Small intestine (tissue), 7 donors: Measurements from ENCODE around the gene FAM131B. TPM values are rescaled to one million over a fixed set of nuclear protein-coding genes. Genes with fewer than 3 reads are reported as not detected.
A peak's percentile ranks its signal among the peaks of the same experiment; 100 is the strongest.

Experiments
- DNase-seq, 2 donors: peaks; one replicate each; pipeline versions ENCODE4 v3.0.0 to v3.0.0-alpha.2; 2013
- FAIRE-seq: peaks from 2 replicates; lab custom pipeline; 2012; peaks lifted over from hg19 to GRCh38; lab: Jason Lieb, UNC
- H3K27ac ChIP-seq, 3 donors: one replicate each; pipeline ENCODE4 v1.5.1; 2013; ENCODE audit warnings: low read length in 2 of 3, mild to moderate bottlenecking in 2 of 3, control low read depth in 1 of 3, inconsistent platforms in 1 of 3, low read depth in 1 of 3, moderate library complexity in 1 of 3
- H3K27me3 ChIP-seq, 3 donors: one replicate each; pipeline ENCODE4 v1.6.1; 2013; ENCODE audit warnings: low read length in 3 of 3, inconsistent platforms in 1 of 3; ENCODE audit not compliant: control insufficient read depth in 3 of 3, insufficient read depth in 3 of 3
- H3K36me3 ChIP-seq, 3 donors: one replicate each; pipeline ENCODE4 v1.6.1; 2013; ENCODE audit warnings: low read length in 3 of 3, inconsistent platforms in 1 of 3, low read depth in 1 of 3, mild to moderate bottlenecking in 1 of 3, moderate library complexity in 1 of 3; ENCODE audit not compliant: control insufficient read depth in 3 of 3, insufficient read depth in 2 of 3
- H3K4me1 ChIP-seq, 3 donors: one replicate each; pipeline ENCODE4 v1.6.1; 2013; ENCODE audit warnings: low read length in 2 of 3, inconsistent platforms in 1 of 3, low read depth in 1 of 3, mild to moderate bottlenecking in 1 of 3, moderate library complexity in 1 of 3; ENCODE audit not compliant: control insufficient read depth in 3 of 3, insufficient read depth in 2 of 3
- H3K4me3 ChIP-seq, 3 donors: one replicate each; pipeline ENCODE4 v1.5.1; 2013; ENCODE audit warnings: low read length in 3 of 3, control low read depth in 1 of 3, inconsistent platforms in 1 of 3, low read depth in 1 of 3, mild to moderate bottlenecking in 1 of 3, moderate library complexity in 1 of 3
- H3K9me3 ChIP-seq, 2 donors: one replicate each; pipeline ENCODE4 v1.6.1; 2013; ENCODE audit warnings: low read depth in 1 of 2, low read length in 1 of 2; ENCODE audit not compliant: control insufficient read depth in 2 of 2, insufficient read depth in 1 of 2
- whole genome bisulfite sequencing, 3 donors: extraction: QIAGEN DNeasy Blood & Tissue Kit; methylation state at CpG; one replicate each; pipeline ENCODE4 v1.1.7; 2013; 5-methylcytosine and 5-hydroxymethylcytosine counted together
- polyA plus RNA-seq, 4 donors: library from polyadenylated mRNA; stranded (reverse) in 3 of 4; unstranded in 1 of 4; fragments of 200-250 nt in 3 of 4; fragments of 120-200 nt in 1 of 4; gene quantifications; one replicate each; pipeline versions ENCODE4 v1.2.1 to v1.2.3, GENCODE V29; 2013
- donor health status: healthy with polysubstance abuse.
- donor health status: control.
- donor health status: control.
- donor health status: Bipolar disorder and iron deficiency.
- donor health status: healthy.

FAM131B gene
- polyA plus RNA-seq, 4 donors, result 0.54 to 3.3 (median 1.5) TPM; not detected in 1

- no peak overlapping the region for H3K4me3 ChIP-seq
- H3K27me3 ChIP-seq, result no peaks in the 10 kb centered on the region
- no peak for FAIRE-seq
- peaks cover 0 to 43% (median 2%) of the 10 kb centered on the region in 3 donors for H3K4me1 ChIP-seq
- DNase-seq, result no peak
- 88 to 93% (median 91%) methylated on average over 26 to 28 of the region's 28 CpGs for WGBS, 3 donors
- no peaks in the 10 kb centered on the region for H3K9me3 ChIP-seq
- H3K36me3 ChIP-seq, result peaks cover 5 to 91% (median 11%) of the 10 kb centered on the region in 3 donors
- H3K27ac ChIP-seq, result no peak overlapping the region
Observed at GRCh38 chr7:143396625-143397556, 34.4 kb upstream of the FAM131B start.

GRCh38 chr7:143396182-143396581 is 33.7 kb upstream of the FAM131B start:
- no peak for DNase-seq
- H3K4me3 ChIP-seq, result no peak overlapping the region
- no peaks in the 10 kb centered on the region for H3K9me3 ChIP-seq
- H3K27me3 ChIP-seq, result no peaks in the 10 kb centered on the region
- WGBS, 3 donors, result 80 to 82% (median 81%) methylated on average over 7 of the region's 7 CpGs
- FAIRE-seq, result no peak
- peaks cover 0 to 50% (median 2%) of the 10 kb centered on the region in 3 donors for H3K4me1 ChIP-seq
- peaks cover 5 to 93% (median 13%) of the 10 kb centered on the region in 3 donors for H3K36me3 ChIP-seq
- peak overlapping the region in 1 of 3 donors; percentile 41 for H3K27ac ChIP-seq

- peaks cover 5 to 95% (median 13%) of the 10 kb centered on the region in 3 donors for H3K36me3 ChIP-seq
- 59 to 73% (median 68%) methylated on average over 21 of the region's 21 CpGs for WGBS, 3 donors
- DNase-seq, result peak; percentile 63 to 75
- H3K4me1 ChIP-seq, result peaks cover 0 to 51% (median 2%) of the 10 kb centered on the region in 3 donors
- H3K4me3 ChIP-seq, result no peak overlapping the region
- no peaks in the 10 kb centered on the region for H3K27me3 ChIP-seq
- no peak for FAIRE-seq
- no peaks in the 10 kb centered on the region for H3K9me3 ChIP-seq
- H3K27ac ChIP-seq, result peak overlapping the region in 1 of 3 donors; percentile 41
Observed at GRCh38 chr7:143395187-143396149, 33.0 kb upstream of the FAM131B start.

- 80 to 87% (median 84%) methylated on average over 6 of the region's 6 CpGs for WGBS, 3 donors
- FAIRE-seq (no peak), DNase-seq (no peak)
- no peaks in the 10 kb centered on the region for H3K9me3 ChIP-seq
- H3K4me3 ChIP-seq, result no peak overlapping the region
- H3K27ac ChIP-seq, result no peak overlapping the region
- peaks cover 5 to 100% (median 17%) of the 10 kb centered on the region in 3 donors for H3K36me3 ChIP-seq
- peaks cover 0 to 51% (median 2%) of the 10 kb centered on the region in 3 donors for H3K4me1 ChIP-seq
- no peaks in the 10 kb centered on the region for H3K27me3 ChIP-seq
Observed at GRCh38 chr7:143394777-143395176, 32.3 kb upstream of the FAM131B start.

- no peaks in the 10 kb centered on the region for H3K27me3 ChIP-seq
- H3K36me3 ChIP-seq, result peaks cover 5 to 100% (median 17%) of the 10 kb centered on the region in 3 donors
- 93 to 95% (median 93%) methylated on average over 6 of the region's 6 CpGs for WGBS, 3 donors
- no peak overlapping the region for H3K4me3 ChIP-seq
- H3K4me1 ChIP-seq, result peaks cover 0 to 51% (median 2%) of the 10 kb centered on the region in 3 donors
- FAIRE-seq (no peak), DNase-seq (no peak)
- no peaks in the 10 kb centered on the region for H3K9me3 ChIP-seq
- H3K27ac ChIP-seq, result peak overlapping the region in 1 of 3 donors; percentile 29
Observed at GRCh38 chr7:143394068-143394467, 31.6 kb upstream of the FAM131B start.

DNA sequence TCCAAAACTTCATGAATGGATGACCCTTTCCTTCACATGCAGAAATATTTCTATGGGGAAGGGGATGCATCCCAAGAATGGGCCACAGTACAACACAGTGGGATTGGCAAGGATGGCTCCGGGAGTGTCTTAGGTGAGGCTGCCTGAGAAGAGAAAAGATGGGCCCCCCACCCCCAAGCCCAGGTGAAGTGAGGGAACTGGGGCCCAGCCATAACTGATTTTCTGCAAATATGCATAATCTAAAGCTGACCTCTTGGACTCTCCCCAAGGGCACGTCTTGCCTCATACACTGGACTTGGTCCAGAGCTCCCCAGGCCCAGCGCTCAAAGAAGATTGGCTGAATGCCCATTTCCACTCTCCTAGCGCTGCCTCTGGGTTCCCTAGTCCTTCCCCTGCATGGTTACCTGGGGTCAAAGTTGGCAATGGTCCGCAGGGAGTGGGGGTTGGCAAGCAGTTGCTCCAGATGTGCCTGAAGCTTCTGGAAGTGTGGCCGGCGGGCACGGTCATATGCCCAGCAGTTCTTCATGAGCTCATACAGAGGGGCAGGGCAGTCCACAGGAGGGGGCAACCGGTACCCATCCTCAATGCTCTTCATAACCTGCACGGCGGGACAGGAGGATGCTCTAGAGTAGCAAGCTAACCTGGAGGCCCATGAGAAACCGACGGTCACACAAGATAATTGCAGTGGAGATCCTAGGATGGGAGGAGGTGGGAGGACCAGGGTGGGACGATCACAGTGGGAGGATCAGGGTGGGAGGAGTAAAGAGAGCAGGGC is 30.9 kb upstream of the FAM131B start:
- FAIRE-seq (no peak), DNase-seq (peak; percentile 74 to 84)
- Histone ChIP-seq H3K9me3 (no peaks in the 10 kb centered on the region), H3K27me3 (no peaks in the 10 kb centered on the region), H3K36me3 (peaks cover 0 to 100% (median 15%) of the 10 kb centered on the region in 3 donors), H3K4me1 (peaks cover 0 to 51% (median 2%) of the 10 kb centered on the region in 3 donors), H3K4me3 (no peak overlapping the region), H3K27ac (peak overlapping the region in 1 of 3 donors; percentile 29)
- 71 to 76% (median 74%) methylated on average over 14 of the region's 14 CpGs for WGBS, 3 donors

DNA sequence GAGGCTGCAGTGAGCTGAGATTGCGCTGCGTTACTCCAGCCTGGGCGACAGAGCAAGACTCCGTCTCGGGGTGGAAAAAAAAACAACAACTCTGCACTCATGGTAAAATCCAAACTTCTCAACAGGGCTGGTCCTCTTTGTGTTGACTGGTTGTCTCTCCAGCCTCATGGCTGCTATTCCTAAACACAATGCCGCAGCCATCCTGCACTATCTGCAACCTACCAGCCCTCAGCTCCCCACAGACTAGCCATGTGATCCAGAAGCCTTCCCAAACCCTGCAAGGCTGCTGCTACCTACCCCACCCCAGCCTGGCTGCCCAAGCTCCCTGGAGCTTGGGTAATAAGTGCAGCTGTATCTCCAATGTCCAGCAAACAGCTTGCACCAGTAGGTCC is 30.4 kb upstream of the FAM131B start:
- no peak for DNase-seq
- Histone ChIP-seq H3K27me3 (no peaks in the 10 kb centered on the region), H3K27ac (peak overlapping the region in 1 of 3 donors; percentile 78), H3K36me3 (peaks cover 0 to 100% (median 14%) of the 10 kb centered on the region in 3 donors), H3K4me1 (peaks cover 0 to 54% (median 2%) of the 10 kb centered on the region in 3 donors), H3K4me3 (no peak overlapping the region), H3K9me3 (no peaks in the 10 kb centered on the region)
- FAIRE-seq, result no peak
- WGBS, 3 donors, result 96 to 100% (median 96%) methylated on average over 6 of the region's 6 CpGs
